ENCODE results near the gene PRR23E. TPM values are rescaled to one million over a fixed set of nuclear protein-coding genes. Genes with fewer than 3 reads are reported as not detected.

The PRR23E gene
- total RNA-seq, 1 experiment from 2014 or later, result not detected

DNA sequence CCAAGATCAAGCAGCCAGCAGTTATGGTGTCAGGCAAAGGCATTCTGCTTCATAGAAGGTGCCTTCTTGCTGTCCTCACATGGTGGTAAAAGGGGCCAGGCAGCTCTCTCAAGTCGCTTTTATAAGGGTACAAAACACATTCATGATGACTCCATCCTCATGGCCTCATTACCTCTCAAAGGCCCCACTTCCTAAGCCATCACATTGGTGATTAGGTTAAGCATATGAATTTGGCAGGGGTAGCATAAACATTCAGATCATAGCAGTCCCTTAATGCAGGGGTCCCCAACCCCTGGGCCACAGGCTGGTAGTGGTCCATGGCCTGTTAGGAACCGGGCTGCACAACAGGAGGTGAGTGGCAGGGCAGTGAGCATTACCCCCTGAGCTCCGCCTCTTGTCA is 42.8 kb downstream of the PRR23E start:
- DNase-seq, result no peak
- no peak overlapping the region for H3K4me3 ChIP-seq (ENCODE audit: insufficient read depth, low read depth, low read length)
- no peaks in the 10 kb centered on the region for H3K27me3 ChIP-seq (ENCODE audit: control insufficient read depth, insufficient read depth, low read length)
- no peaks in the 10 kb centered on the region for H3K36me3 ChIP-seq (replicated peaks; ENCODE audit: control insufficient read depth, insufficient read depth, low read length)

DNA sequence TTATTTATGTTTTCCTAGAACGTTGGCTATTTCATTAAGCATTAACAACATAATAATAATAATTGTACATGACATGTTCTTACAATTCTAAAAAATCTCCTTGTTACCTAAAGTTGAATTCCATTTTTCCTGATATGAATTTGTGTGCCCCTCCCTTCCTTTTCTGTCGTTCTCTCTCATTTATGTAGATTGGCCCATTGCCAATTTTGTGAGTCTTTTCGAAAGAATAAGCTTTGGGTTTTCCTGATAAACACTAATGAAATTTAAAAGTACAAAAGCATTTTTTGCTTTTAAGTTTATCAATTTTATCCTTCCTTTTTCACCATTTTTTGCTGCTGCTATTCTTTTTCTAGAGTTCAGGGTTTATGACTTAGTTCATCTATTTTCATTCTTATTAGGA is 44.9 kb downstream of the PRR23E start:
- no peak for DNase-seq
- Histone ChIP-seq H3K27me3 (ENCODE audit: control insufficient read depth, insufficient read depth, low read length) (no peaks in the 10 kb centered on the region), H3K4me3 (ENCODE audit: insufficient read depth, low read depth, low read length) (no peak overlapping the region), H3K36me3 (replicated peaks; ENCODE audit: control insufficient read depth, insufficient read depth, low read length) (no peaks in the 10 kb centered on the region)

DNA sequence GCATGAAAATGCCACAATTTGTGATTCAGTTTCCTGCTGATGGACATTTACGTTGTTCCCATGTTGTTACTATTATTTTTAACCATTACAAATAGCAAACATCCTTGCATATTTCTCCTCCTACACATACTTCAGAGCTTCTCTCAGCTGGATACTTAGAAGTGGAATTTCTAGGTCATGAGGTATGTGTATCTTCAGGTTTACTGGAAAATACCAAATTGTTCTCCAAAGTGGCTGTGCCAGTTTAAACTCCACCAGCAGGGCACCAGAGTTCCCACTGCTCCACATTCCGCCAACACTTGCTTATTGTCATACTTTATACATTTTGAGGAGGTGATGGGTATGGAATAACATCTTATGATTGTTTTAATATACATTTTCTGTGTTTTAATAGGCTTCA is 45.7 kb downstream of the PRR23E start:
- no peak for DNase-seq
- Histone ChIP-seq H3K27me3 (ENCODE audit: control insufficient read depth, insufficient read depth, low read length) (no peaks in the 10 kb centered on the region), H3K36me3 (replicated peaks; ENCODE audit: control insufficient read depth, insufficient read depth, low read length) (no peaks in the 10 kb centered on the region), H3K4me3 (ENCODE audit: insufficient read depth, low read depth, low read length) (no peak overlapping the region)

DNA sequence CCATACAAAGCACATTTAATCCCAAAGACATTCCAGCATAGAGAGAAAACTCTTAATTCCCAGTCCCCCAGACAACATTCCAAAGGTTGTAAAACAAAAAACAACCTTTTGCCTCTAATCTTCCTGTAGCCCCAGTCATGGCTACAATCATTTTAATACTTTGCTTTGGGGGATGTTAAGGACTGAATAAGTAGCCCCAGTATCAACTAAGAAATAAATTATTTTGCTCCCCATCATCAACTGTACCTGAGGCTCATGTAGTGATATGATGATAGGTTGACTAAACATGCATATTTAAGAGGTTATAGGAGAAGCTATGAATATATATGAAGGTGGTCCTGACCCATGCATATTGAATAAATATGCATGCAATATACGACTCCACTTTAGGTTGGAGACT is 54.4 kb downstream of the PRR23E start:
- Histone ChIP-seq H3K27me3 (ENCODE audit: control insufficient read depth, insufficient read depth, low read length) (no peaks in the 10 kb centered on the region), H3K36me3 (replicated peaks; ENCODE audit: control insufficient read depth, insufficient read depth, low read length) (no peaks in the 10 kb centered on the region), H3K4me3 (ENCODE audit: insufficient read depth, low read depth, low read length) (no peak overlapping the region)
- no peak for DNase-seq

Other genes with a start within 250 kb of the PRR23E start
- 41.9 and 42.7 TPM in 2 replicates for gene PLXNA1, start 210.0 kb upstream of the PRR23E start, total RNA-seq (2014; rRNA removed; shearing (Covaris generic))
- 0.22 TPM in 1 of 2 replicates, not detected in the other for gene PRR20G, start 94.9 kb downstream of the PRR23E start, total RNA-seq (2014; rRNA removed; shearing (Covaris generic))